Parathyroid adenoma (tissue), 2 donors: ENCODE data around the gene HES6.

Experiments
- H2AFZ ChIP-seq: fragments of 300-600 bp; sonication (generic); one replicate; pipeline ENCODE4 v1.7.0; 2017; ENCODE audit warnings: antibody characterized with exemption, mild to moderate bottlenecking
- H3K27ac ChIP-seq: fragments of 300-600 bp; sonication (generic); one replicate; pipeline ENCODE4 v1.7.0; 2017
- H3K27me3 ChIP-seq: fragments of 300-600 bp; sonication (generic); one replicate; pipeline ENCODE4 v1.7.0; 2017; ENCODE audit warnings: low read length; ENCODE audit not compliant: control insufficient read depth, insufficient read depth
- H3K36me3 ChIP-seq: fragments of 300-600 bp; sonication (generic); one replicate; pipeline ENCODE4 v1.7.0; 2017; ENCODE audit warnings: low read length; ENCODE audit not compliant: control insufficient read depth, insufficient read depth
- H3K4me1 ChIP-seq: fragments of 300-600 bp; sonication (generic); one replicate; pipeline ENCODE4 v1.7.0; 2017; ENCODE audit warnings: control low read depth
- H3K4me2 ChIP-seq: fragments of 300-600 bp; sonication (generic); one replicate; pipeline ENCODE4 v1.7.0; 2017; ENCODE audit warnings: low read length
- H3K4me3 ChIP-seq: fragments of 300-600 bp; sonication (generic); one replicate; pipeline ENCODE4 v1.7.0; 2017; ENCODE audit warnings: low read depth, low read length
- H3K79me2 ChIP-seq: fragments of 300-600 bp; sonication (generic); one replicate; pipeline ENCODE4 v1.7.0; 2017; ENCODE audit warnings: control low read depth
- H3K9ac ChIP-seq: fragments of 300-600 bp; sonication (generic); one replicate; pipeline ENCODE4 v1.7.0; 2017; ENCODE audit warnings: mild to moderate bottlenecking
- H3K9me3 ChIP-seq: fragments of 300-600 bp; sonication (generic); one replicate; pipeline ENCODE4 v1.7.0; 2017; ENCODE audit warnings: low read length; ENCODE audit not compliant: control insufficient read depth
- TF ChIP-seq, protein P1 (sequence below): fragments of 300-600 bp; sonication (generic); IDR thresholded peaks from one replicate; pipeline ENCODE4 v1.7.0; 2017; ENCODE audit warnings: antibody characterized with exemption, mild to moderate bottlenecking
- donor health status: primary hyperparathyroidism.

The HES6 gene

GRCh38 chr2:238238311-238238765 is 1.5 kb downstream of the HES6 start:
- Histone ChIP-seq H2AFZ (no peak overlapping the region), H3K27ac (no peak overlapping the region), H3K4me1 (no peaks in the 10 kb centered on the region), H3K4me2 (no peak overlapping the region), H3K9ac (no peak overlapping the region), H3K9me3 (no peaks in the 10 kb centered on the region), H3K4me3 (no peak overlapping the region), H3K36me3 (no peaks in the 10 kb centered on the region), H3K79me2 (no peaks in the 10 kb centered on the region), H3K27me3 (no peaks in the 10 kb centered on the region)
- TF ChIP-seq, protein P1, sequence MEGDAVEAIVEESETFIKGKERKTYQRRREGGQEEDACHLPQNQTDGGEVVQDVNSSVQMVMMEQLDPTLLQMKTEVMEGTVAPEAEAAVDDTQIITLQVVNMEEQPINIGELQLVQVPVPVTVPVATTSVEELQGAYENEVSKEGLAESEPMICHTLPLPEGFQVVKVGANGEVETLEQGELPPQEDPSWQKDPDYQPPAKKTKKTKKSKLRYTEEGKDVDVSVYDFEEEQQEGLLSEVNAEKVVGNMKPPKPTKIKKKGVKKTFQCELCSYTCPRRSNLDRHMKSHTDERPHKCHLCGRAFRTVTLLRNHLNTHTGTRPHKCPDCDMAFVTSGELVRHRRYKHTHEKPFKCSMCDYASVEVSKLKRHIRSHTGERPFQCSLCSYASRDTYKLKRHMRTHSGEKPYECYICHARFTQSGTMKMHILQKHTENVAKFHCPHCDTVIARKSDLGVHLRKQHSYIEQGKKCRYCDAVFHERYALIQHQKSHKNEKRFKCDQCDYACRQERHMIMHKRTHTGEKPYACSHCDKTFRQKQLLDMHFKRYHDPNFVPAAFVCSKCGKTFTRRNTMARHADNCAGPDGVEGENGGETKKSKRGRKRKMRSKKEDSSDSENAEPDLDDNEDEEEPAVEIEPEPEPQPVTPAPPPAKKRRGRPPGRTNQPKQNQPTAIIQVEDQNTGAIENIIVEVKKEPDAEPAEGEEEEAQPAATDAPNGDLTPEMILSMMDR, result no peak

DNA sequence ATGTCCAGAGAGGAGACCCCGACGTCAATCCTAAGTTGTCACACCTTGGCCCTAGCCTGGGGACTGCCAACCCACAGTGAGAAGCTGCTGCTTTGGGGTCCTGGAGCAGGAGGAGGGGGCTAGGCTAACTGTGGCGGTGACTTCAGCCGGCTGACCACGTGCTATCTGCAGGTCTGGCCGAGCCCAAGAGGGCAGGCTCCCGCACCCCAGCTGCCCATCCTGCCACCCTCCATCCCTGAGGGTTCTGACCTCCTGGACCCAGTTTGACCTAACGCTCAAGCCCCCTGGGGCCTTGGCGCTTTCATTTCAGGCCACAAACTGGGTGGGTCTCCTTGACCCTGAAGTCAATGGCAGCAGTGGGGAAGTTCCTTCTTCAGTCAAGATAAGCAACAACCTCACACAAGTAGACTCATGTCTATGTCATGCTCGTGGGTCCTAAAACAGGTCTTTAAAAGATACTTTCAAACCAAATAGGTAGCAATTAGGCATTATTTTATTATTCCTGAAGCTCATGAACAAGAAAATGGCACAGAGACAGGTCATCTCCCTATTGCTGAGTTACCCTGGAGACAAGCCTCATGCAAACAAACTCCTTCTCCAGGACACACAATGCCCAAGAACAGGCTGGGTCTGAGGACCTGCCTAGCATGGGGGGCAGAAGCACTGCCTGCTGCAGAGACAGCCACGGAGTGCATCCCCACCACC is 2.3 kb downstream of the HES6 start:
- no peaks in the 10 kb centered on the region for H3K4me1 ChIP-seq

GRCh38 chr2:238236571-238236970 is 3.3 kb downstream of the HES6 start:
- Histone ChIP-seq H3K9me3 (no peaks in the 10 kb centered on the region), H3K27ac (no peak overlapping the region), H3K9ac (no peak overlapping the region), H3K27me3 (no peaks in the 10 kb centered on the region), H3K36me3 (no peaks in the 10 kb centered on the region), H3K4me1 (no peaks in the 10 kb centered on the region), H2AFZ (no peak overlapping the region), H3K4me3 (no peak overlapping the region), H3K4me2 (no peak overlapping the region), H3K79me2 (no peaks in the 10 kb centered on the region)
- TF ChIP-seq, protein P1, result no peak

More for the DNA sequence above, 2.3 kb downstream of the HES6 start:
- Histone ChIP-seq H3K9me3 (no peaks in the 10 kb centered on the region), H2AFZ (no peak overlapping the region), H3K4me2 (no peak overlapping the region), H3K4me3 (no peak overlapping the region), H3K9ac (no peak overlapping the region), H3K27me3 (no peaks in the 10 kb centered on the region), H3K79me2 (no peaks in the 10 kb centered on the region), H3K27ac (no peak overlapping the region), H3K36me3 (no peaks in the 10 kb centered on the region)
- TF ChIP-seq, protein P1, result no peak

DNA sequence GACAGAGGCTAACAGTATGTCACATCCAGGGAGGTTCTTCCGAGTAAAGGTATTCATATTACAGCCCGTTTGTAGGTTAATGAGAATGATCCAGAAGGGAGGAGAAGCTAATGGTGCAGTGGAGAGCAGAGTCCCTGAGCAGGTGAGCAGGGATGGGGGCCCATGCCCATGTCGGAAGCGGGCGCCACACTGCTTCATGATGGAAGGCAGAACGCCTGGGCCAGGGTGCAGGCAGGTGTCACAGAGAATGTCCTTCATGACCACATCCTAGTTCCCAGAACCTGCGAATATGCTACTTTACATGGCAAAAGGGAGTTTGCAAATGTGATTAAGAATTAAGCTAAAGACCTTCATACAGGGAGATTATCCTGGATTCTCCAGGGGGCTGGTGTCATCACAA is 4.0 kb downstream of the HES6 start:
- no peaks in the 10 kb centered on the region for H3K36me3 ChIP-seq
- TF ChIP-seq, protein P1, result no peak
- H3K4me3 ChIP-seq, result no peak overlapping the region
- no peak overlapping the region for H3K4me2 ChIP-seq
- no peaks in the 10 kb centered on the region for H3K79me2 ChIP-seq
- no peaks in the 10 kb centered on the region for H3K9me3 ChIP-seq
- no peak overlapping the region for H3K9ac ChIP-seq
- no peaks in the 10 kb centered on the region for H3K27me3 ChIP-seq
- no peaks in the 10 kb centered on the region for H3K4me1 ChIP-seq
- H3K27ac ChIP-seq, result no peak overlapping the region
- H2AFZ ChIP-seq, result no peak overlapping the region

DNA sequence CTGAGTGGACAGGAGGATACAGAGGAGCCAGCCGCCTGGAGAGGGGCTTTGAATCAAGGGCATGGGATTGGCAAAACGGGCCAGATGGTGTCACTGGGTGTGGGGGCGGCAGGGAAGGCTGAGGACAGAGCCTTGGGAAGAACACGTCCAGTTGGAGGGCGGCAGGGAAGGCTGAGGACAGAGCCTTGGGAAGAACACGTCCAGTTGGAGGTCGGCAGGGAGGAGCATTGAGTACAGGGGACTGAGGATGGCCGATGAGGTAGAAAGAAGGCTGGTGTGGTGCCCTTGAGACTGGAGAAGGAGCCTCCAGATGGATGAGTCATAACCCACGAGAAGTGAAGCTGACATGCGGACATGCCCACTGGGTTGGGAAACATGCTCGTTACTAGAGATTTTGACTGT is 4.5 kb downstream of the HES6 start:
- Histone ChIP-seq H2AFZ (no peak overlapping the region), H3K4me3 (no peak overlapping the region), H3K36me3 (no peaks in the 10 kb centered on the region), H3K9ac (no peak overlapping the region), H3K27ac (no peak overlapping the region), H3K27me3 (no peaks in the 10 kb centered on the region), H3K9me3 (no peaks in the 10 kb centered on the region), H3K79me2 (no peaks in the 10 kb centered on the region), H3K4me2 (no peak overlapping the region), H3K4me1 (no peaks in the 10 kb centered on the region)
- TF ChIP-seq, protein P1, result no peak
